GM12865 (cell line): ENCODE measurements around the gene NFAT5.
A peak's percentile ranks its signal among the peaks of the same experiment; 100 is the strongest.

Experiments used
- DNase-seq: peaks from one replicate; pipeline ENCODE4 v3.0.0; 2010; ENCODE audit warnings: low read depth
- H3K4me3 ChIP-seq: 2 replicates; pipeline ENCODE4 v1.5.1; 2011; ENCODE audit warnings: mild to moderate bottlenecking, low read depth, low read length, control low read depth
- CTCF ChIP-seq: IDR thresholded peaks from 2 replicates; pipeline ENCODE4 v1.5.1; 2011; ENCODE audit warnings: low read length, control low read depth, low read depth, inconsistent platforms; ENCODE audit not compliant: insufficient read depth; ENCODE audit errors: missing control alignments

Gene NFAT5

GRCh38 chr16:69744363-69745231, 178.8 kb downstream of the NFAT5 start:
- no peak overlapping the region for H3K4me3 ChIP-seq

GRCh38 chr16:69745232-69745612, 179.5 kb downstream of the NFAT5 start:
- DNase-seq: no peak
- H3K4me3 ChIP-seq: no peak overlapping the region
- no peak for TF ChIP-seq CTCF

More at GRCh38 chr16:69744363-69745231, 178.8 kb downstream of the NFAT5 start:
- DNase-seq: no peak
- no peak for TF ChIP-seq CTCF

- no peak for DNase-seq
- no peak for TF ChIP-seq CTCF
- H3K4me3 ChIP-seq: no peak overlapping the region
Observed at GRCh38 chr16:69745959-69746358, 180.2 kb downstream of the NFAT5 start.

- DNase-seq: no peak
- no peak overlapping the region for H3K4me3 ChIP-seq
- TF ChIP-seq CTCF: no peak
Observed at GRCh38 chr16:69747115-69747514, 181.3 kb downstream of the NFAT5 start.

GRCh38 chr16:69748694-69749345, 183.1 kb downstream of the NFAT5 start:
- no peak for TF ChIP-seq CTCF
- DNase-seq: no peak
- H3K4me3 ChIP-seq: no peak overlapping the region

- TF ChIP-seq CTCF: no peak
- H3K4me3 ChIP-seq: peak overlapping the region; percentile 96
- no peak for DNase-seq
Observed at GRCh38 chr16:69754143-69754468, 188.3 kb downstream of the NFAT5 start.
